GM21528 (cell line): ENCODE results near the gene SPIRE1.
"Not testable (repeated sequence)": the region's sequence is repeated elsewhere in the genome, so short reads cannot be mapped to it uniquely, and the experiment has no call there.

ENCODE experiments used
- ATAC-seq: cut with Tn5 transposase; IDR thresholded peaks from one replicate; pipeline ENCODE4 v1.9.1; 2021; ENCODE audit warnings: mild to moderate bottlenecking, moderate library complexity; ENCODE audit not compliant: unreplicated experiment, low FRiP score

SPIRE1 gene

DNA sequence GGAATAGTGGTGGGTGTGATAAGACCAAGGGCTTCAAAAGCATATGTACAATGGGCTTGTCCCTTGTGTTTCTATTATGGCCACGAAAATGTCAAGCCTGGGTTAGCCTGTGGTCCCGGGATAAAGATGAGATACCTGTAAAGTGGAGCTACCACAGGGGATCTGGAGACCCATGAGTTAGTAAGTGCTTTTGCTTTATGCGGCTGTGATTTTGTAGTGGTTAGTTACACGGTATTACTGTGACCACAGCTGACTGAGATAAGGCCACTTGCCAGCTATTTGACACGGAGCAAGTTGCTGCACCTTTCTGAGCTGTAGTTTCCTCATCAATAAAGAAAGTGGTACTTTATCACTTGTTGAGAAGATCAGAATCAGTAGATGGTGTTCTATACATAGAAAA, 150.9 kb downstream of the SPIRE1 start:
- no peak for ATAC-seq

DNA sequence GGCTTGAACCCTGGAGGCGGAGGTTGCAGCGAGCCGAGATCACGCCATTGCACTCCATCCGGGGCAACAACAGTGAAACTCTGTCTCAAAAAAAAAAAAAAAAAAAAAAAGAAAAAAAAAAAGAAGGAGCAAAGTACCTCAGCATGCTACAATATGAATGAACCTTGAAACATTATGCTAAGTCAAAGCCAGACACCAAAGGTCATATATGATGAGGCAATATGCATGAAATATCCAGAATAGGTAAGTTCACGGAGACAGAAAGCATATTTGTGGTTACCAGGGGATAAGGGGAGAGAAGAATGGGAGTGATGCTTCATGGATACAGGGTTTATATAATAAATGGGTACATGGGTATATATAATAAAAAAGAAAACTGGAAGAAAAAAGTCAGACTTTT, 156.9 kb downstream of the SPIRE1 start:
- no peak for ATAC-seq

DNA sequence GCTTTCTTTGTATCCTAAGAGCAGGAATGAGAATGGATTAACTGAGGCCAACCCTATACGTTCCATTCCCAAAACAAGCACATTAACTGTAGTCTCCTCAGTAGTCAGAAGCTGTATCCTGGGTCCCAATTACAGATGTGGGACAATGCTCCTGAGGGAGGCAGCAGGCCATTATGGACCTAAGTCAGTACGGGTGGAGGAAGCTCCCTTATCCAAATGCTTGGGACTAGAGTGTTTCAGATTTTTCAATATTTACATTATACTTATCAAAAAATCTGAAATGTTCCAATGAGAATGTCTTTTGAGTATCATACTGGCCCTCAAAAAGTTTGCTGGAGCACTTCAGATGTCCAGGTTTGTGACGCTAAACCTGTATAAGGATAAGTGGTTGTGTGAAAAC, 160.1 kb downstream of the SPIRE1 start:
- ATAC-seq, result no peak

DNA sequence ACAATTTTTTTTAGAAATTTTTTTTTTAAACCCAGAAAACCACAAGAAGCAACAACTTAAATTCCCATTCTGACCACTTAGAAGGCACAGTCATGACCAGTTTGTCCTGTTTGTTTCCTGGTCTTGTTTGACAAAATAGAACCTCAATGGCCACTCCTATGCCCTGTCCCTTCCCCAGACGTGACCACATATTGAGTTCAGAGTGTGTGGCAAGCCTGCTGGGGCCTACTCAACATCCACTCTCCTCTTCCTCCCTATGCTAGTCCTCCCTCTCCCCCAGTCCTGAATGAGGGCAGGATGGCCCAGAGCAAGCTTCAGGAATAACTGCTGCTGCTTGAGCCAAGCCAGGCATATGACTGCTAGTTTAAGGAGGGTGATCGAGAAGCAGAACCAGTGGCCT, 160.6 kb downstream of the SPIRE1 start:
- ATAC-seq, result no peak

DNA sequence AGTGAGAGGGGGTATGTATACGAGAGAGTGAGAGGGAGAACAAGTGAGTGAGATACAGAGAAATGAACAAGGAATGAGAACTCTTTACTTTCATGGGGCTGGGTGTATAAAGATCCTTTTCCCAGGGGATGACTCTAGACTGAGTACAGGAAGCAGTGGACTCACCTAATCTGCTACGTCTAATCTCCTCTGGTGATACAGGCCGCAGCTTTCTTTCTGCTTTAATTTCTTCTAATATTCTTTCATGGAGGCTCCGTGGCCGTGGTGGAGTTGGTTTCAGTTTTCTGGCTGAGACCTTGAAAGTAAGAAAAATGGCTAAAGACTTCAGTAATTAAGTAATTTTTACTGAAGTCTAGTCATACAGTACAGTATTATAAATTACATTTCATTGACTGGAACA, 165.0 kb downstream of the SPIRE1 start:
- no peak for ATAC-seq

DNA sequence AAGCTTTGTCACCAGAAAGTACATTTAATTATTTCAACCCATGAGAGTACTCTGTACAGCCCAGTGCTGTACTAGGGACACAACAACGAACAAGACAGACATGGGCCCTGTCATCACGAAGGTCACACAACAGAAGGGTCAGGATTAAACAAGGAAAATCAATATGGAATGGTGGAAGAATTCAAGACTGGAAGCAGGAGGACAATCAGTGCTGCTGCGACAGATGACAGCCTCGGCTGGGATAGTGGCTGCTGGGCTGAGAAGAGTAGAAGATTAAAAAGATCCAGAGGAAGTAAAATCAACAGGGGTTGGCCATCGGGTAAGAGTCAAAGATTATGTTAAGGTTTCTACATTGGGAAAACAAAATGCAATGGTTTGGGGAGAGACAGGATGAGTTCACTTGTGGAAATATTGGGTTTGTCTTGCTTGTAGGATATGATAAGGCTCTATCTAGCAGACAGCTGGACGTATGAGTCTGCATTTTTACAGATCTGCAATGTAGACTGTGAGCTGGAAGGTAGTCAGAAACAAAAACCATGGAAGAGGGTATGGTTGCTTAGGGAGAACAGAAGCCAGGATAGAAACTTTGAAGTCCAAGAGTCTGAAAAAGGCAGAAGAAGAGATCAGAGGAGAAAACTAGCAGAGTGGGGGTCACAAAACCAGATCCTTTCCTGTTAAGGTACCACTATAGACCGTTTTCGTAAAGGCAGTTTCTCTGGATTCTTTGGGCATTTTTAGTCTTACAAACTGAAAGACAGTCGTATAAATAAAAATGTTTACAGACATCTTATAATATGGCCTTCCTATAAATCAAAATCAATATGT, 166.1 kb downstream of the SPIRE1 start:
- ATAC-seq, result no peak

DNA sequence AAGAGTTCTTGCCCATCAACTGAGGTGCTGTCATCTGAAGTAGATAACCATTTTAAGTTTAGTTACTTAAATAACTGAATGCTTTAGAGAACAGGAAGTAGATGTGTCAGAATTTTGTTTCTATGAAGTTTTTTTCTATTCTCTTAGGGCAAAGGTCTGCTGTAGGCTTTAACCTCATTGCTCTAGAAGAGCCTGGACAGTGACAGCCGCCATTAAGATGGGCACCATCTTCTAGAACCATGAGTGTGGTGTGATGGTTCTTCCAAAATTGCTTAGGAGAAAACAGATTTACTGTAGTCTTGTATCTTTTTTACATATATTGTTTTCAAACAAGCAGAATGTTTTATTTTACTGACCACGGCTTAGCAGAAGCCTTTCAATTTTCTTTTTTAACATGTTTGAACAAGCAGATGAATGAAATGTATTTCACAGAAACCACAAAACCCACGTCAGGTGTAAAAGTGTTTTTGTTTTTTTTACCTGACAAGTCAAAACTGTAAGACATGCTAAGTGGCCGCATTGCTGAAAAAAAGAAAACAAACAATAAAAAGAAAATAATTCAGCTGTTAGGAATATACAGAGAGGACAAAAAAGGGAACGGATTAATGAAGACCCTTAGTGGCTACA, 172.3 kb downstream of the SPIRE1 start:
- no peak for ATAC-seq

DNA sequence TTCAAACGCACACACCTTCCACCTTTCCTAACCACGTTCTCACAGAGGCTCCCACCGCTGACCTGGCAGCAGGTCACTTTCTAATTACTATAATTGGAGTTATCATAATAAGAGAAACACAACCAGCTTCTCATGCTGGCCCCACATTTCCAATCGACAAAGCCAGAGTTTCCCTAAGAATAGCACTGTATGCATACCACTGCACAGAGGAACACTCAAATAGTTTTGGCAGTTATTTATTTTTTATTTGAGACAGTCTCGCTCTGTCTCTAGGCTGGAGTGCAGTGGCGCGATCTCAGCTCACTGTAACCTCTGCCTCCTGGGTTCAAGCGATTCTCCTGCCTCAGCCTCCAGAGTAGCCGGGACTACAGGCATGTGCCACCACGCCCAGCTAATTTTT, 176.0 kb downstream of the SPIRE1 start:
- not testable (repeated sequence) for ATAC-seq

DNA sequence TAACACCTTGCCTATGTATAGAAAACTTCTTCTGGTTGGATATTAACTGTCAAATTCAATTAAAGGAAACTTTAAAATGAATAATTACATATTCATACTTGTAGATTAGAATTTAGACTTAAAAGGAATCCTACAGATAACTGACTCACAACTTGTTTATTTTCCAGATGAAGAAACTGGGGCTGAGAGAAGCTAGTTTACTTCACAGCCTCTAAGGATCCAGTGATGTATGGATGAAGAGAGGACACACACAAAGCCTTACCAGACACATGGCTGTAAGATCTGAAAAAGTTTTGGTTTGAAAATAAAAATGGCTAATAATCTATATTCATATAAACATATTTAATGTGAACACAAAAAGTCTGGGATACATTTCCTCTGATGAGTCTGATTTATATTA, 177.9 kb downstream of the SPIRE1 start:
- no peak for ATAC-seq

DNA sequence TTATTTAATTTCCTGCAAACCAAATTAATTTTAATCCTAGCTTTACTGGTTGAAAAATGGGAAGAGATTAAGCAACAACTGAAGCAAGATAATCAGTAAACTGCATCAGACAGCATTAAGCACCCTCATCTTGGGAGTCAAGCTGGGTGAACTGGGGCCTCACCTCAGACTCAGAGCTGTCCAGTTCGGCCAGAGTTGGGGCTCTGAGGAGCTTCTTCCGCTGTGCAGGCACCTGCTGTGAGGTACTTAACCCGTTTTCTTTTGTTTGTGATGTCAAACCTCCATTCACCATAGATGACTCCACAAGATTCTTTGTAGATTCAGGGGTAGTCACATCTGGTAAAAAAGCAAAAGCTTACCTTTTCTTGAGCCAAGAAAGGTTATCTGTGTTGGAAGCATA, 178.4 kb downstream of the SPIRE1 start:
- no peak for ATAC-seq

DNA sequence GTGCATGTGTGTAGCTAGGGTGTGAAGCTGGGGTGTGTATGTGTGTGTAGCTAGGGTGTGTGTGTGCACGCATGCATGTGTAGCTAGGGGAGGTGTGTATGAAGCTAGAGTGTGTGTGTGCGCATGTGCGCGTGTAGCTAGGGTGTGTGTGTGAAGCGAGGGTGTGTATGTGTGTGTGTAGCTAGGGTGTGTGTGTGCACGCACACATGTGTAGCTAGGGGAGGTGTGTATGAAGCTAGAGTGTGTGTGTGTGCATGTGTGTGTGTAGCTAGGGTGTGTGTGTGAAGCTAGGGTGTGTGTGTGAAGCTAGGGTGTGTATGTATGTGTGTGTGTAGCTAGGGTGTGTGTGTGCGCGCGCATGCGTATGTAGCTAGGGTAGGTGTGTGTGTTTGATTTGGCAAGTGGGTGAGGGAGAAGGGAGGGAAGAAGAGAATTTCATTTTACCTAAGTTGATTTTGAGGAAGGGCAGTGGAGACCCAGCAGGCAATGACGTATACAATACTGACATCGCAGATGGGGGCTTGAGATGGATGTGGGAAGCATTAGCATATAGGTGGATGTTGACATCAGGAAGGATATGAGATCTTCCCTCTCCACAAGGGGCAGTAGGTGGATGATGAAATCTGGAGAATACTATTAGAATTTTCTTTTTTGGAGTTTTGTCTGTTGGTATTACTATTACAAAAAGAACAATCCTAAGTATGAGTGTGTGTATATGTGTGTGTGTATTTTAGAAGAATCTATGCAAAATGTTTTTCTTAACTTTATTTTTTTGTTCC, 179.4 kb downstream of the SPIRE1 start:
- no peak for ATAC-seq

DNA sequence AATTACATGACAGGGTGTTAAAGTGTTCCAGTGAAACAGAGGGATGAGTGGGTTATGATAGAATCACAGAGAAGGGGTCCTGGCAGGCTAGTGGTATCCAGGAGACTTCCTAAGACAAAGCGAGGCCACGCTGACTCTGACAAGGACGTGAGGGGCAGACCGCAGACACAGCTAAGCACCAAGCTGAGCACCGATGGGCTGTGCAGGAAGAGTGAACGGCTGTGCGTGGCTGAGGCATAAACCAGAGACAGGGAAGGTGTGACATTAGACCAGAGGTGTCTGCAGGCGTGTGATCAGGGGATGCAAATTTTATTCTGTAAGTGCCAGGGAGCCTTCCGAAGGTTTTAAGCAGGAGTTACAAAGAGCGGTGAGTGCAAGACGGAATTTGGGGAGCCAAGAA, 180.3 kb downstream of the SPIRE1 start:
- no peak for ATAC-seq

DNA sequence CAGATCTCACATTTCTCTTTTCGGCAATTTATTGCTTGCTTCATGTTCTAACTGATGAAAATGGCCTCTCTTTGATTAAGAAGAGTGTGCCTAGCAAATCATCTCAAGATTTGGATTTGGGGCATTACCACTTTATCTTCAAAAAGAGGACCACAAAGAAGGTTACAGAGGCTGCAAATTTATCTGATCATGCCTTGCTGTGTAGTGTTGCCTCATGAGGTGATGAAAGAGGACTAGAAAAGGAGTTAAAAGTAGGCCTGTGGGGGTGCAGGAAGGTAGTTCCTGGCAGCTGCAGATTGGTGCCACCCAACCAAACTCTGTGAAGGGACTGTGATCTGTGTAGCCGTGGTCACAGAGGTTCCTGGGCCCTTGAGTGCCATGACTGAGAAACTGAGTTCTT, 181.0 kb downstream of the SPIRE1 start:
- ATAC-seq, result no peak

DNA sequence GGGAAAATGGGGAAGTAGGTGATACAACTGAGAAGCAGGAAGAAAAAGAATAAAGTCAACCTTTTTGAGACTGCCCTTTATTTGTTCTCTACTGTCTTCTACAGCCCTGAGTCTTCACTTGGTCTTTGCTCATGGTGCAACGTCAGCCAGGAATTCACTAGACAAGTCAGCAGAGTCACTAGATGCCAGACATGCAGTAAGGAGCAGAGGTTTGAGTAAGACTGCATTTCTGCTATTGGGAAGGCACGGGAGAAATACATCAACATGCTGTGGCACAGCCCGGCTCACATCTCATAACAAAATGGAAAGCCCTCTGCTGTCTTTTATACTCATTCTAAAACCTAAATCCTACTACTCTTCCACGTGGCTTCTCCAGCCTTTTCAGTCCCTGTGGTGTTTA, 183.0 kb downstream of the SPIRE1 start:
- ATAC-seq, result no peak

DNA sequence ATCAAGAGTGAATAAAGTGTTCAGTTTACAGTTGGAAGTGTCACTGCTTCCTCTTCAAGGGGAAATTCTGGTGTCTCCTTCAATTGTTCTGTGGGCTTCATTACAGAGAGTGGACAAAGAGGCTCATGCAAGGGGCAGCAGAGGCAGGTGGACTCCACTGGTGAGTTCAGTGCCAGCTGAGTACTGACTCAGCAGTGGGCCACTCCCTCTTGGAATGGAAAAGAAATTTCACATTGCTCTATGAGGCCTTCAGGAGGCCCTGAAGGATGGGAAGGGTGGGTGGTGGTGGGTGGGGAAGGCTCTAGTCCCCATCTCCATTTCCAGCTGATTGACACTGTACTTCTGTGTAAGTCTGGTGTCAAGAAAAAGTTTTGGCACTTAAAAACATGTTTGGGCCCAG, 183.8 kb downstream of the SPIRE1 start:
- ATAC-seq, result no peak

DNA sequence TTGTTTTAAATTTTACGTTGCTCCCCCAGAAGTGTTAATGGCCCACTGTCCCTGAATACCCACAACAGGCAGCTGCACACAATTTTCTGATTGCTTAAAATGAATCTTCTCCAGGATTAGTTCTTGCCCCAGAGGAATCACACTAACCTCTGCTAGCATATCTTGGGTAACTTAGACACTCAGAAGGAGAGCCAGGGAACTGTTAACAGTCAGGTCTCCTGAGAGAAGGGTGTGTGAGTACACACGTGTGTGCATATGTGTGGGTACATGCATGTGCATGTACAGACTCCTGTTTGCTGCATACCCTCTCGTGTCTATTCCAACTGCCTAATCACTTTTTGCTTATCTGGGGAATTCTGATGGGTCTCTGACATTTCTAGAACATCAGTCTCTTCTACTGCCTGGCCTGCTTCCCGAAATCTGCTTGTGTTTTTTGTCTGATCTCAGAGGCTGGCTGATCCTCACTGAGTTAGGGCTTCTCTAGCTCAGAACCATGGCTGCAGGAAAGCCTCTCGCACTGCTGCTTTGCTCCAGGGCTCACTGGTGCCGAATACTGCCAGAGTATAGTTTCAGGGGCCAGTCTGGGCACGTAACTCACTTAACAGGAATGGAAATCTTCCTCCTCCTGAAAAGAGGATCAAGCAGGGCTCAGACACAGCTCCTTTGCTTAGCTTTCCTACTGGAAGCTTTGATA, 187.4 kb downstream of the SPIRE1 start:
- no peak for ATAC-seq

DNA sequence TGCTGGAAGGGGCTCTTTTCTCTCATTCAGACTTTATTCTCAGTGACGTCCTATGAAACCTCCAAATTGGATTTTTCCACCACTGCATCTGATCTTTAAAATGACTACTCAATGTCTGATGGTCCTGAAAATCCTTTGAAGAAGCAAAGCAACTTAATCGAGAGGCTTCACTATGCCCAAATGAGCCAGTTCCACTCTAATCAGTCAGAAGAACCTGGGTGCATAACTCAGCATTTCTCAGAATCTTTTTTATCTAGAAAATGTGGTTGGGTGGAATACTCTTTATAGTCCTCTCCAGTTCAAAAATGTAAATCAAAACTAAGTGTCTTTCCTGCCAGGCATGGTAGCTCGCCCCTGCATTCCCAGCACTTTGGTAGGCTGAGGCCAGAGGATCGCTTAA, 189.5 kb downstream of the SPIRE1 start:
- no peak for ATAC-seq

DNA sequence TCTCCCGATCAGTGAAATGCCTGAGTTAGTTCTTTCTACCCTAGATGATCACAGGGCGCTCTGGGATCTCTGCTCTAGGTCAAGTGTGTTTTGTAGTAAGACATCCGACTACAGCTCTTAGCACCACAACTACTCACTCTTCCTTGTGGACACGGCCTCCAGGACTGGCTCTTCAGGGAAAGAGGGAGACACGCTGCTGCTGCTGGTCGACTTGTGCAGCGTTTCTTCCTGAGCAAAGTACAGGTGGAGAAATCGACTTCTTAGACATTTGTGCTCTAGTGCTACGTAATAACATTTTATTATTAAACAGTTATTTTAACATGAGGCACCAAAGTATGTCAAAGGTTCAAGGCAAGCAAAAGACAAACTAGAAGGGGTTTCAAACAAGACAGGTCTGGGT, 193.2 kb downstream of the SPIRE1 start:
- ATAC-seq, result no peak

DNA sequence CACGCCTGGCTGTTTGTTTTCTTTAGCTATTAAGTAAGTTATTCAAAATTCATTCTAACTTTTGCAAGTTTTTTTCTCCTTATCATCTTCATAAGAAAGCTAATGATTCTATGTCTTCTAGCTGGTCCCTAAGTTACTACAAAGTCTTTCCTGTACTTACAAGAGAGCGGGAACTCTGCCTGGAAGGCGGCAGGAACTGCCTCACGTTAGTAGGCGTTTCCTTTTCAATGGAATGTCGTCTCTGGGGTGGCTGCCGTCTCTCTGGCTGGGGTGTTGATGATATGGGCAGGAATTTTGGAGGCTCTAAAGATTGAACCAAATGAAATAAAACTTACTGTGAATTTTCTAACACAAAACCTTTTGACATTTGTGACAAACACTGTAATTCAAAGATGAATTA, 194.7 kb downstream of the SPIRE1 start:
- no peak for ATAC-seq

DNA sequence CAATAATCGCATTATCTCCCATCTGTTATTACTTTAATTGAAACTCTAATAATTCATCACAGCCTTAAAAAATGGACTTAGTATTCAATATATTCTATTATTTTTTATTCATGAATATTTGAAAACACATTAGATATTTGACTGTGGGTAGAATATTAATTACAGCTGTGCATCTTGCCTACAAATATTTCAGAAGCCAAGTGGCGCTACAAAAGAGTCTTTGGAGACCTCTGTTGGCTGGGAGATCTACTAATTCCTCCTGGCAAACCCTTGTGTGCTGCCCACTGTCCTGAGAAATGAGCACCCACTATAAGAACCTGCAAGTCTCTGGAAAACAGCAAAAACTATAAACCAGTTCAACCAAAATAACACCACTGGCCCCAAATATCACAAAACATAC, 195.7 kb downstream of the SPIRE1 start:
- ATAC-seq, result no peak

DNA sequence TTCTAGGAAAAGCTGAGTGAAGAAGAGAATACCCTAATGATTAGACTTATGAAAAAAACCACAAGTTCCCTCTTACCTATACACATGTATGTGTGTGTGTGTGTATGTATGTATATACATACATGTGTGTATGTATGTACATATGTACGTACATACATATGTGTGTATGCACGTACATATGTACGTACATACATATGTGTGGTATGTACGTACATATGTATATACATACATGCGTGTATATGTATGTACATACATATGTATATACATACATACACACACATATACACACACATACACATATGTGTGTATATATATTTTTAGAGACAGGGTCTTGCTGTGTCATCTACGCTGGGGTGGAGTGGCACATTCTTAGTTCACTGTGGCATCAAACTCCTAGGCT, 196.6 kb downstream of the SPIRE1 start:
- no peak for ATAC-seq
